Neuronal stem cell (in vitro differentiated cells): ENCODE measurements around the gene WWC2.
"Not testable (repeated sequence)": the region's sequence is repeated elsewhere in the genome, so short reads cannot be mapped to it uniquely, and the experiment has no call there.

Experiments
- DNase-seq: peaks from one replicate; pipeline ENCODE4 v3.0.0-alpha.2; 2013; ENCODE audit warnings: low spot score
- H2AFZ ChIP-seq: one replicate; pipeline ENCODE4 v1.6.1; 2013; ENCODE audit warnings: mild to moderate bottlenecking, low read length, inconsistent platforms
- H2AK5ac ChIP-seq: 2 replicates; pipeline ENCODE4 v1.6.1; 2013; ENCODE audit warnings: low read depth, mild to moderate bottlenecking, inconsistent platforms, low read length, moderate library complexity, mixed read lengths
- H2BK120ac ChIP-seq: 2 replicates; pipeline ENCODE4 v1.6.1; 2013; ENCODE audit warnings: low read depth, mild to moderate bottlenecking, inconsistent platforms, low read length, moderate library complexity, mixed read lengths
- H2BK12ac ChIP-seq: one replicate; pipeline ENCODE4 v1.6.1; 2013; ENCODE audit warnings: low read length, inconsistent platforms
- H2BK15ac ChIP-seq: 2 replicates; pipeline ENCODE4 v1.6.1; 2013; ENCODE audit warnings: mild to moderate bottlenecking, low read length, inconsistent platforms, mixed read lengths
- H2BK5ac ChIP-seq: one replicate; pipeline ENCODE4 v1.6.1; 2013; ENCODE audit warnings: inconsistent platforms, mild to moderate bottlenecking, low read length, moderate library complexity
- H3K14ac ChIP-seq: one replicate; pipeline ENCODE4 v1.6.1; 2013; ENCODE audit warnings: low read length, inconsistent platforms
- H3K18ac ChIP-seq: 2 replicates; pipeline ENCODE4 v1.6.1; 2013; ENCODE audit warnings: low read length, inconsistent platforms
- H3K23ac ChIP-seq: 2 replicates; pipeline ENCODE4 v1.6.1; 2013; ENCODE audit warnings: low read depth, mild to moderate bottlenecking, mixed read lengths, low read length, inconsistent platforms; ENCODE audit not compliant: poor library complexity
- H3K27ac ChIP-seq: replicated peaks from 3 replicates; pipeline ENCODE4 v1.5.1; 2013; ENCODE audit warnings: low read length, inconsistent platforms
- H3K27me3 ChIP-seq, 3 experiments: 2 replicates each; pipeline ENCODE4 v1.6.1; 2013; ENCODE audit warnings: low read length in 3 of 3, mild to moderate bottlenecking in 2 of 3, inconsistent platforms in 1 of 3, low read depth in 1 of 3, mixed read lengths in 1 of 3, moderate library complexity in 1 of 3; ENCODE audit not compliant: control insufficient read depth in 3 of 3, insufficient read depth in 3 of 3
- H3K36me3 ChIP-seq, 2 donors: replicated peaks in 1 of 2; 2 replicates each; pipeline ENCODE4 v1.6.1; 2013; ENCODE audit warnings: low read length in 2 of 2; ENCODE audit not compliant: control insufficient read depth in 2 of 2, insufficient read depth in 2 of 2
- H3K4ac ChIP-seq: 2 replicates; pipeline ENCODE4 v1.6.1; 2013; ENCODE audit warnings: inconsistent platforms, mild to moderate bottlenecking, low read length, moderate library complexity
- H3K4me1 ChIP-seq, 2 donors: 1 replicate in 1 of 2; 2 replicates in 1 of 2; pipeline ENCODE4 v1.6.1; 2013; ENCODE audit warnings: low read length in 2 of 2, low read depth in 1 of 2; ENCODE audit not compliant: control insufficient read depth in 2 of 2, insufficient read depth in 1 of 2
- H3K4me2 ChIP-seq: one replicate; pipeline ENCODE4 v1.6.1; 2013; ENCODE audit warnings: mild to moderate bottlenecking, low read length, inconsistent platforms; ENCODE audit not compliant: insufficient read depth, poor library complexity, severe bottlenecking
- H3K4me3 ChIP-seq, 2 donors: 2 replicates each; pipeline ENCODE4 v1.5.1; 2013; ENCODE audit warnings: low read length in 2 of 2, mild to moderate bottlenecking in 2 of 2, inconsistent platforms in 1 of 2, moderate library complexity in 1 of 2
- H3K79me1 ChIP-seq: one replicate; pipeline ENCODE4 v1.6.1; 2013; ENCODE audit warnings: low read depth, mild to moderate bottlenecking, inconsistent platforms, low read length, moderate library complexity
- H3K9ac ChIP-seq: one replicate; pipeline ENCODE4 v1.6.1; 2013; ENCODE audit warnings: mild to moderate bottlenecking, low read depth, low read length, inconsistent platforms; ENCODE audit not compliant: poor library complexity
- H3K9me3 ChIP-seq, 2 donors: replicated peaks in 1 of 2; 2 replicates each; pipeline versions ENCODE3 to v1.6.1; 2013; ENCODE audit warnings: low read length in 2 of 2, mild to moderate bottlenecking in 2 of 2, inconsistent platforms in 1 of 2, low read depth in 1 of 2, mixed read lengths in 1 of 2, moderate library complexity in 1 of 2; ENCODE audit not compliant: control insufficient read depth in 2 of 2, insufficient read depth in 1 of 2
- H4K8ac ChIP-seq: one replicate; pipeline ENCODE4 v1.6.1; 2013; ENCODE audit warnings: low read depth, mild to moderate bottlenecking, inconsistent platforms, low read length, moderate library complexity
- H4K91ac ChIP-seq: one replicate; pipeline ENCODE4 v1.6.1; 2013; ENCODE audit warnings: low read length, low read depth, mild to moderate bottlenecking, inconsistent platforms; ENCODE audit not compliant: poor library complexity
- WGBS, 2 donors: extraction: QIAGEN DNeasy Blood & Tissue Kit; methylation state at CpG; one replicate each; pipeline ENCODE4 v1.1.7; 2013; ENCODE audit warnings: missing lambda C conversion rate in 2 of 2, mixed read lengths in 1 of 2; ENCODE audit not compliant: insufficient read length in 2 of 2, insufficient replicate concordance in 1 of 2; ENCODE audit errors: extremely low coverage in 2 of 2; 5-methylcytosine and 5-hydroxymethylcytosine counted together

WWC2 gene

GRCh38 chr4:183118141-183118540 lies 19.1 kb downstream of the WWC2 start:
- no peak overlapping the region for H2AK5ac ChIP-seq
- H3K18ac ChIP-seq = no peak overlapping the region
- no peak overlapping the region for H2BK12ac ChIP-seq
- H3K4ac ChIP-seq = no peak overlapping the region
- peaks cover 0 to 3% of the 10 kb centered on the region in 2 donors for H3K9me3 ChIP-seq
- H3K4me2 ChIP-seq = no peak overlapping the region
- peaks cover 0 to 1% of the 10 kb centered on the region in 2 donors for H3K36me3 ChIP-seq
- peak overlapping the region; percentile 61 for H2AFZ ChIP-seq
- WGBS, 2 donors = no CpG with 5 or more reads among the region's 2 CpGs
- no peaks in the 10 kb centered on the region for H3K27me3 ChIP-seq
- H3K4me3 ChIP-seq = no peak overlapping the region
- no peak overlapping the region for H3K14ac ChIP-seq
- H4K91ac ChIP-seq = no peak overlapping the region
- H2BK5ac ChIP-seq = no peak overlapping the region
- H3K79me1 ChIP-seq = peaks cover 6% of the 10 kb centered on the region
- DNase-seq = no peak
- no peak overlapping the region for H3K9ac ChIP-seq
- H2BK120ac ChIP-seq = no peak overlapping the region
- no peak overlapping the region for H2BK15ac ChIP-seq
- no peak overlapping the region for H3K23ac ChIP-seq
- H3K4me1 ChIP-seq = peaks cover 5 to 9% of the 10 kb centered on the region in 2 donors
- H3K27ac ChIP-seq = peak overlapping the region; percentile 76
- no peak overlapping the region for H4K8ac ChIP-seq

- Histone ChIP-seq H2BK120ac (no peak overlapping the region), H3K14ac (no peak overlapping the region), H3K79me1 (peaks cover 4% of the 10 kb centered on the region), H2BK5ac (no peak overlapping the region), H3K4ac (no peak overlapping the region), H3K9me3 (peaks cover 0 to 3% of the 10 kb centered on the region in 2 donors), H2BK12ac (no peak overlapping the region), H3K18ac (no peak overlapping the region), H3K4me2 (peak overlapping the region; percentile 29), H4K8ac (no peak overlapping the region), H2AK5ac (no peak overlapping the region), H2BK15ac (no peak overlapping the region), H4K91ac (no peak overlapping the region), H3K4me3 (peak overlapping the region in 1 of 2 donors; percentile 36), H3K27me3 (no peaks in the 10 kb centered on the region), H3K4me1 (peaks cover 5 to 9% of the 10 kb centered on the region in 2 donors), H3K23ac (no peak overlapping the region), H3K36me3 (peaks cover 0 to 1% of the 10 kb centered on the region in 2 donors), H2AFZ (peak overlapping the region; percentile 61), H3K9ac (no peak overlapping the region), H3K27ac (peak overlapping the region; percentile 38)
- peak; percentile 66 for DNase-seq
- WGBS, 2 donors = no CpG with 5 or more reads among the region's 3 CpGs
Observed at GRCh38 chr4:183118585-183118984, 19.5 kb downstream of the WWC2 start.

GRCh38 chr4:183121660-183122059 lies 22.6 kb downstream of the WWC2 start:
- H3K4ac ChIP-seq, H2BK15ac ChIP-seq, H3K79me1 ChIP-seq, H3K9ac ChIP-seq, H3K4me3 ChIP-seq, H3K4me2 ChIP-seq, H3K36me3 ChIP-seq, H4K8ac ChIP-seq, H2BK12ac ChIP-seq, H3K4me1 ChIP-seq, H2BK120ac ChIP-seq, H2AFZ ChIP-seq, H3K18ac ChIP-seq, H3K23ac ChIP-seq, H2AK5ac ChIP-seq, H3K27me3 ChIP-seq, H4K91ac ChIP-seq, DNase-seq, H3K14ac ChIP-seq, H3K9me3 ChIP-seq, H3K27ac ChIP-seq, H2BK5ac ChIP-seq: not testable (repeated sequence)
- WGBS, 2 donors = no CpG with 5 or more reads among the region's 12 CpGs

GRCh38 chr4:183124228-183124627 lies 25.2 kb downstream of the WWC2 start:
- Histone ChIP-seq H2AFZ (no peak overlapping the region), H3K18ac (no peak overlapping the region), H3K4me2 (no peak overlapping the region), H3K4ac (no peak overlapping the region), H3K23ac (no peak overlapping the region), H3K14ac (no peak overlapping the region), H3K9ac (no peak overlapping the region), H2BK12ac (no peak overlapping the region), H2BK5ac (no peak overlapping the region), H3K27me3 (no peaks in the 10 kb centered on the region), H3K9me3 (no peaks in the 10 kb centered on the region), H4K8ac (no peak overlapping the region), H3K4me3 (no peak overlapping the region), H2AK5ac (no peak overlapping the region), H3K36me3 (no peaks in the 10 kb centered on the region), H3K27ac (no peak overlapping the region), H3K4me1 (peaks cover 1 to 2% of the 10 kb centered on the region in 2 donors), H2BK15ac (no peak overlapping the region), H4K91ac (no peak overlapping the region), H3K79me1 (peaks cover 4% of the 10 kb centered on the region), H2BK120ac (no peak overlapping the region)
- DNase-seq = no peak
- no CpG with 5 or more reads among the region's 3 CpGs for WGBS, 2 donors
